Effector memory CD4-positive, alpha-beta T cell (primary cell): ENCODE measurements around the gene PLXNA2.

Experiments used
- DNase-seq, 3 donors: peaks; one replicate each; pipeline ENCODE4 v3.0.0-alpha.2; 2020
- H3K27ac ChIP-seq: 2 replicates; pipeline ENCODE4 v1.7.0; 2013; ENCODE audit warnings: mild to moderate bottlenecking, low read length, moderate library complexity; ENCODE audit not compliant: insufficient read depth, poor library complexity, severe bottlenecking
- H3K27me3 ChIP-seq: replicated peaks from 2 replicates; pipeline ENCODE4 v1.7.0; 2013; ENCODE audit warnings: mild to moderate bottlenecking, low read length; ENCODE audit not compliant: insufficient read depth, control insufficient read depth, poor library complexity, severe bottlenecking
- H3K36me3 ChIP-seq: 2 replicates; pipeline ENCODE4 v1.7.0; 2013; ENCODE audit warnings: mild to moderate bottlenecking, low read length, moderate library complexity; ENCODE audit not compliant: control insufficient read depth, insufficient read depth
- H3K4me1 ChIP-seq: 2 replicates; pipeline ENCODE4 v1.7.0; 2013; ENCODE audit warnings: low read length, mild to moderate bottlenecking; ENCODE audit not compliant: control insufficient read depth, insufficient read depth, poor library complexity, severe bottlenecking
- H3K4me3 ChIP-seq: 2 replicates; pipeline ENCODE4 v1.7.0; 2013; ENCODE audit warnings: low read length, low read depth, mild to moderate bottlenecking; ENCODE audit not compliant: insufficient read depth, poor library complexity, severe bottlenecking
- H3K9me3 ChIP-seq: 2 replicates; pipeline ENCODE4 v1.7.0; 2013; ENCODE audit warnings: mild to moderate bottlenecking, low read length, moderate library complexity; ENCODE audit not compliant: control insufficient read depth

PLXNA2 gene

GRCh38 chr1:208060215-208060869, 183.8 kb downstream of the PLXNA2 start:
- Histone ChIP-seq H3K27ac (no peak overlapping the region), H3K4me3 (no peak overlapping the region), H3K27me3 (no peaks in the 10 kb centered on the region), H3K36me3 (no peaks in the 10 kb centered on the region), H3K4me1 (no peaks in the 10 kb centered on the region), H3K9me3 (no peaks in the 10 kb centered on the region)
- DNase-seq = no peak

- Histone ChIP-seq H3K4me3 (no peak overlapping the region), H3K27me3 (no peaks in the 10 kb centered on the region), H3K9me3 (no peaks in the 10 kb centered on the region), H3K27ac (no peak overlapping the region), H3K4me1 (no peaks in the 10 kb centered on the region), H3K36me3 (no peaks in the 10 kb centered on the region)
- DNase-seq = no peak
Observed at GRCh38 chr1:208059409-208060001, 184.7 kb downstream of the PLXNA2 start.

- Histone ChIP-seq H3K4me1 (no peaks in the 10 kb centered on the region), H3K27ac (no peak overlapping the region), H3K9me3 (no peaks in the 10 kb centered on the region), H3K27me3 (no peaks in the 10 kb centered on the region), H3K4me3 (no peak overlapping the region), H3K36me3 (no peaks in the 10 kb centered on the region)
- DNase-seq = no peak
Observed at GRCh38 chr1:208058756-208059155, 185.4 kb downstream of the PLXNA2 start.

- Histone ChIP-seq H3K36me3 (no peaks in the 10 kb centered on the region), H3K4me1 (no peaks in the 10 kb centered on the region), H3K27me3 (no peaks in the 10 kb centered on the region), H3K4me3 (no peak overlapping the region), H3K27ac (no peak overlapping the region), H3K9me3 (no peaks in the 10 kb centered on the region)
- DNase-seq = no peak
Observed at GRCh38 chr1:208058267-208058666, 185.9 kb downstream of the PLXNA2 start.

GRCh38 chr1:208057056-208057455, 187.1 kb downstream of the PLXNA2 start:
- H3K27ac ChIP-seq = no peak overlapping the region
- DNase-seq = no peak
- no peaks in the 10 kb centered on the region for H3K27me3 ChIP-seq
- H3K4me3 ChIP-seq = no peak overlapping the region
- no peaks in the 10 kb centered on the region for H3K9me3 ChIP-seq
- H3K36me3 ChIP-seq = no peaks in the 10 kb centered on the region
- no peaks in the 10 kb centered on the region for H3K4me1 ChIP-seq

DNA sequence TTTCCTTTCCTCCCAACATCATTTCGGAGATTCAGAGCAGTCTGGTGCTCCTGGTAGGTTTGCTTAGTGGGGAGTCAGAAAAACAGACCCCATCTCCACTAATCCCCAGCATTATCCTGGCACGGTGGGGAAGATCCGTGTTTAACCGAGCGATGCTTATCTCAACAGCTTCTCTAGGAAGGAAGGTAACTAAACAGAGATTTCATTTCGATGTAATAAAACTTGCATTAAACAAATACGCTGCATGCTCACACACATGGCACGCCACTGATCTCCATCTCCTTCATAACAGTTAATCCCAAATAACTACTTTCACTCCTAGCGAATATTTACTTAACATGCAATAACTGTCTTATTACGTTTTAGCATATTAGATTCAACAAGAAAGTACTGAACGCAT, 188.6 kb downstream of the PLXNA2 start:
- no peaks in the 10 kb centered on the region for H3K9me3 ChIP-seq
- no peaks in the 10 kb centered on the region for H3K4me1 ChIP-seq
- no peak for DNase-seq
- H3K36me3 ChIP-seq = no peaks in the 10 kb centered on the region
- no peak overlapping the region for H3K4me3 ChIP-seq
- no peaks in the 10 kb centered on the region for H3K27me3 ChIP-seq
- H3K27ac ChIP-seq = no peak overlapping the region

DNA sequence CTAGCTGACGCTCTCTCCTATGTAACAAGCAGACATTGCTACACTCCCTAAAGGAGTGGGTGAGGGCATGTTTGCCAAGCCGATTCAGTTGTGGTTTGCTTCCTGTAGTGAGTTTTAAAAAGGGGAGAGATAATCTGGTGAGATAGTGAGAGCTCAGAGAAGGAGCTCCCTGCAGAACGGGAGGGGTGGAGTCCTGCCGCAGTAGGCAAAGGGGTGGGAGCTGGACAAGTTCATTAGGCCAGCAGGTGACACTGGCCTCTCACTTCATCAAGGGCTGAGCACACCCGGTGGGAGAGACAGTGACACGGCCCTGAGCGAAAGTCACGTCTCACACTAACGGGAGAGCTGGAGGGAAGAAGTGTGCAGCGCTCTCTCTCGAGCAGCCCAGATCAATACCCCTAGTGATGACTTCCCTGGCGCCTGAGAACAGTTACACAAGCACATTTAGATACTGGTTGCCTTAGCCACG, 189.2 kb downstream of the PLXNA2 start:
- H3K4me3 ChIP-seq = no peak overlapping the region
- no peaks in the 10 kb centered on the region for H3K4me1 ChIP-seq
- H3K27me3 ChIP-seq = no peaks in the 10 kb centered on the region
- no peaks in the 10 kb centered on the region for H3K9me3 ChIP-seq
- H3K27ac ChIP-seq = no peak overlapping the region
- no peak for DNase-seq
- no peaks in the 10 kb centered on the region for H3K36me3 ChIP-seq

DNA sequence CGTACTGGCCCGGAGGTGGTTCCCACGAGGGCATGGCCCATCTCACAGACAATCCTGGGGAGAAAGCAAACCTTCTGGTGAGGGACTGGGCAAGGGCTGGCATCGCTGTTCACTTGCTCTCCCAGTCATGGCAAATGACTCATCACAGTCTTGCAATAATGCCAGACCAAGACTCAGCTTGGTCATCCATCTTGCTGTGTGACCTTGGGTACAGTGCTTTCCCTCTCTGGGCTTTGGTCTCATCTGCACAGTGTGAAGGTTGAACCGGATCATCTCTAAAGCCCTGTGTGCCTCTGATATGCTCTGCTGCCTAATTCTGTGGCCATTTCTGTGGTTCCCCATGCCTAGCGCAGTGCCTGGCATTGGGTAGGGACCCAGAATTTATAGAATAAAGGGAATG, 189.7 kb downstream of the PLXNA2 start:
- no peaks in the 10 kb centered on the region for H3K27me3 ChIP-seq
- no peaks in the 10 kb centered on the region for H3K4me1 ChIP-seq
- H3K36me3 ChIP-seq = no peaks in the 10 kb centered on the region
- H3K9me3 ChIP-seq = no peaks in the 10 kb centered on the region
- no peak for DNase-seq
- H3K4me3 ChIP-seq = no peak overlapping the region
- no peak overlapping the region for H3K27ac ChIP-seq

- DNase-seq = no peak
- Histone ChIP-seq H3K9me3 (no peaks in the 10 kb centered on the region), H3K36me3 (no peaks in the 10 kb centered on the region)
Observed at GRCh38 chr1:208053661-208054060, 190.5 kb downstream of the PLXNA2 start.

DNA sequence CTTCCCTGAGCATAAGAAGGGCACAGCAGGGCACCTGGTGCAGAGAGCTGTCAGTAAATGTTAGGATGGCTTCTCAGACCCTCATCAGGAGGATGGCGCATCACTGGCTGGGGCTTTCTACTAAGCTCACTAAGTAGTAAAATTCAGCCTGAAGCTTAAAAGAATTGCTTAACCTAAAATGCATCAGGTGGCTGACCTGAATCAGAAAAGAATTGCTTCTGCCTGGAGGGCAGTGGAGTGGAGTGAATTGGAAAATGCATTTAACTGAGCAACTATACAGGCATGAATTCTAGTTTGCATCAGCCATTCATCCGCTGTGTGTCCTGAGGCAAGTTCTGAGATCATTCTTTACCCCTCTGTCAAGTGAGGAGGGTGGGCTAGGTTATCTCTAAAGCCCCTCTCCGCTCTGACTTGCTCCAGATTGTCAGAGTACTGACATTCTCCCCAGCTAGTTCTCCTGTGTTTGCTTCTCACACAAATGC, 191.2 kb downstream of the PLXNA2 start:
- H3K9me3 ChIP-seq = no peaks in the 10 kb centered on the region
- H3K36me3 ChIP-seq = no peaks in the 10 kb centered on the region
- no peak for DNase-seq
- H3K27me3 ChIP-seq = no peaks in the 10 kb centered on the region
- no peak overlapping the region for H3K4me3 ChIP-seq
- no peaks in the 10 kb centered on the region for H3K4me1 ChIP-seq
- no peak overlapping the region for H3K27ac ChIP-seq

More at GRCh38 chr1:208053661-208054060, 190.5 kb downstream of the PLXNA2 start:
- no peaks in the 10 kb centered on the region for H3K4me1 ChIP-seq
- no peak overlapping the region for H3K4me3 ChIP-seq
- H3K27ac ChIP-seq = no peak overlapping the region
- no peaks in the 10 kb centered on the region for H3K27me3 ChIP-seq
